GM12873 (cell line): ENCODE measurements around the gene ITPA.

Experiments
- CTCF ChIP-seq: IDR thresholded peaks from 2 replicates; pipeline ENCODE4 v1.5.1; 2012; ENCODE audit warnings: low read depth, mild to moderate bottlenecking, moderate library complexity, low read length, control low read depth; ENCODE audit not compliant: insufficient read depth; ENCODE audit errors: missing control alignments

The ITPA gene

GRCh38 chr20:3209257-3209945 lies at the start of gene ITPA:
ITPA (plus strand) TSS chr20:3209498; CDS start chr20:3209552, 54 bp downstream.
- no peak for TF ChIP-seq CTCF

- TF ChIP-seq CTCF, result no peak
Observed at GRCh38 chr20:3160418-3160817, 48.9 kb upstream of the ITPA start.

GRCh38 chr20:3161316-3162079 lies 47.8 kb upstream of the ITPA start:
- no peak for TF ChIP-seq CTCF

GRCh38 chr20:3162080-3162611 lies 47.2 kb upstream of the ITPA start:
- TF ChIP-seq CTCF, result no peak

GRCh38 chr20:3163099-3164042 lies 45.9 kb upstream of the ITPA start:
- no peak for TF ChIP-seq CTCF

- no peak for TF ChIP-seq CTCF
Observed at GRCh38 chr20:3164043-3164762, 45.1 kb upstream of the ITPA start.
